Measurements from ENCODE around the gene MTNR1A. TPM values are rescaled to one million over a fixed set of nuclear protein-coding genes. Genes with fewer than 3 reads are reported as not detected.

Gene MTNR1A
- total RNA-seq, 1 donor from 2014 or later, result not detected

DNA sequence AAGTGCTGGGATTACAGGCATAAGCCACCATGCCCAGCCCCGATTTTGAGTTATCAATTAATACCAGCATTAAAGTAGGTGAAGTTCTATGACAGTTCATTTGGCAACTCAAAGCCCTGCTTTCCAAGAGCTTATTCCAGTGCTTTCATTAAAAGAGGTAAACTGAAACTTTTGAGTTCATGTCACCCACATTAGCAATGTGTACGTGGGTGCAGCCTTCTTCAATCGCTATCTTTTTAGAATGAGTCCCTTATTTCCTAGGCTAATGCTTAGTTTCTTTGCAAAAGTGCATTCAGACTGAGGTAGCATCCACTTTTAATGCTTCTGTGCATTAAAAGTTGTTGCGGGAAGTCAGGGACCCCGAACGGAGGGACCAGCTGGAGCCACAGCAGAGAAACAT lies 26.1 kb upstream of the MTNR1A start:
- no peak for DNase-seq (ENCODE audit: extremely low spot score, unreplicated experiment)
- TF ChIP-seq, protein P1, sequence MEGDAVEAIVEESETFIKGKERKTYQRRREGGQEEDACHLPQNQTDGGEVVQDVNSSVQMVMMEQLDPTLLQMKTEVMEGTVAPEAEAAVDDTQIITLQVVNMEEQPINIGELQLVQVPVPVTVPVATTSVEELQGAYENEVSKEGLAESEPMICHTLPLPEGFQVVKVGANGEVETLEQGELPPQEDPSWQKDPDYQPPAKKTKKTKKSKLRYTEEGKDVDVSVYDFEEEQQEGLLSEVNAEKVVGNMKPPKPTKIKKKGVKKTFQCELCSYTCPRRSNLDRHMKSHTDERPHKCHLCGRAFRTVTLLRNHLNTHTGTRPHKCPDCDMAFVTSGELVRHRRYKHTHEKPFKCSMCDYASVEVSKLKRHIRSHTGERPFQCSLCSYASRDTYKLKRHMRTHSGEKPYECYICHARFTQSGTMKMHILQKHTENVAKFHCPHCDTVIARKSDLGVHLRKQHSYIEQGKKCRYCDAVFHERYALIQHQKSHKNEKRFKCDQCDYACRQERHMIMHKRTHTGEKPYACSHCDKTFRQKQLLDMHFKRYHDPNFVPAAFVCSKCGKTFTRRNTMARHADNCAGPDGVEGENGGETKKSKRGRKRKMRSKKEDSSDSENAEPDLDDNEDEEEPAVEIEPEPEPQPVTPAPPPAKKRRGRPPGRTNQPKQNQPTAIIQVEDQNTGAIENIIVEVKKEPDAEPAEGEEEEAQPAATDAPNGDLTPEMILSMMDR (IDR thresholded peaks at IDR 0.05), result no peak
- Mint-ChIP-seq H3K4me1 (ENCODE audit: unreplicated experiment) (peaks cover 15% of the 10 kb centered on the region), H3K27me3 (ENCODE audit: unreplicated experiment) (no peaks in the 10 kb centered on the region), H3K36me3 (ENCODE audit: unreplicated experiment) (peaks cover 35% of the 10 kb centered on the region), H3K4me3 (ENCODE audit: unreplicated experiment) (no peak overlapping the region), H3K9me3 (ENCODE audit: unreplicated experiment) (no peaks in the 10 kb centered on the region), H3K27ac (ENCODE audit: unreplicated experiment) (no peak overlapping the region)

GRCh38 chr4:186580669-186581068 lies 25.3 kb upstream of the MTNR1A start:
- Mint-ChIP-seq H3K36me3 (ENCODE audit: unreplicated experiment) (peaks cover 29% of the 10 kb centered on the region), H3K27me3 (ENCODE audit: unreplicated experiment) (no peaks in the 10 kb centered on the region), H3K27ac (ENCODE audit: unreplicated experiment) (no peak overlapping the region), H3K9me3 (ENCODE audit: unreplicated experiment) (no peaks in the 10 kb centered on the region), H3K4me3 (ENCODE audit: unreplicated experiment) (no peak overlapping the region), H3K4me1 (ENCODE audit: unreplicated experiment) (peaks cover 8% of the 10 kb centered on the region)
- no peak for DNase-seq (ENCODE audit: extremely low spot score, unreplicated experiment)
- TF ChIP-seq, protein P1 (IDR thresholded peaks at IDR 0.05), result no peak

DNA sequence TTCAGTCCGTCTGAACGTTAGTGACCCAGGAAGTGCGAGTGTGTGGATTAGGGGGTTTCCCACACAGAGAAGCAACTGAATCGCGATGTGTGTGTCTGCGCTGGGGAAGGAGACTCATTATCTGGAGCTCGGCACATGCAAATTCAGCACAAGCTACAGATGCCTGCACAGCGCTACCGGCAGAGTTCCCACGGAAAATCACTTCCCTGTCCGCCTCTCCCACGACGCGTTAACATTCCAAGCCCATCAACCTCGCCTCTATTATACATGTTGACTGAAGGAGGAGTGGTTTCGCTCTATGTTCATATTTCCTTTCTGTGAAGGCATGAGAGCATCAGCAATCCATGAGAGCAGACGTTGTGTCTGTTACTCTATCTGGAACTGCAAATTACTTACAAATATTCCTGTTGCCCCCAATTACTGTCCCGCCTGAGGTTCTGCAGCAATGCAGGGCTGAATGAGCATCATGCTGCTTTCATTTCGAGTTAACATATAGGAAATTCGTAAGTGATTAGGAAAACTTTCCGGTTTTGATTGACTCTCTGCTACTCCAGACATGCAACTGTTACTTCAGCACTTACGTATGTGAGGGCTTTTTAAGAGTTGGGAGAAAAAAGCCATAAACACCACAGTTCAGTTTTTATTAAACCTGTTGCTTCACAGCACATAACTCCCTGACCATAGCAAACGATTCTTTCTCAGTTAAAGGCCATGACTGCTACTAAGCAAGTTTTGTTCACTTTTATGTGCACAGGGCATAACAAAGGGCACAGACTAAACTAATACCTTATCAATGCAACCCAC lies 15.0 kb upstream of the MTNR1A start:
- Mint-ChIP-seq H3K27ac (ENCODE audit: unreplicated experiment) (no peak overlapping the region), H3K9me3 (ENCODE audit: unreplicated experiment) (no peaks in the 10 kb centered on the region), H3K4me3 (ENCODE audit: unreplicated experiment) (no peak overlapping the region), H3K27me3 (ENCODE audit: unreplicated experiment) (no peaks in the 10 kb centered on the region), H3K36me3 (ENCODE audit: unreplicated experiment) (no peaks in the 10 kb centered on the region), H3K4me1 (ENCODE audit: unreplicated experiment) (no peaks in the 10 kb centered on the region)
- TF ChIP-seq, protein P1 (IDR thresholded peaks at IDR 0.05), result no peak
- no peak for DNase-seq (ENCODE audit: extremely low spot score, unreplicated experiment)

DNA sequence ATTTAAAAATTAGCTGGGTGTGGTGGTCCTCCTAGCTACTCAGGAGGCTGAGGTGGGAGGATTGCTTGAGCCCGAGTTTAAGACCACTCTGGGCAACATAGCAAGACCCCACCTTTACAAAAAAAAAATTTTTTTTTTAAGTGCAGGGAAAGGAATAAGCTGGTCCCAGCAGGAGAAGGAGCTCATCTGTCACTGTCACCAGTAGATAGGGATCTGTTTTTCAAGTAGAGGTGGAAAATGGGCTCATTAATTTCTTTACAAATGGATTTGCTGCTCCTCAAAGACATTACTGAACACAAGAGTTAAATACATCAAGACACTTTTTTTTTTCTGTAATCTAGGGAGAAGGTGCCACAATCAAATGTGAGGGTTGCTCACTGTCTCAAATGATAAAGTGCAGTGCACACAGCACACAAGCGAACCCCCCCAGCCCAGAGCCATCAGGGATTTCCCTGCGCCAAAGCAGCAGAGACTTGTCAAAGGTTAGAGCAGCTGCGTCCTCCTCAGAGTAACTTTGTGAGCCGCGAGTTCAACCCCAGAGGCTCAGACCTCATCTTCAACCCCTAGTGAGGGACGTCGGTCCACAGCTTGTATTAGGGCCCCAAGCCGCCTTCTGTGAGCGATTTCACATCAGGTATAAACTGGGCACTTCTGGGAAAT lies 14.3 kb upstream of the MTNR1A start:
- Mint-ChIP-seq H3K9me3 (ENCODE audit: unreplicated experiment) (no peaks in the 10 kb centered on the region), H3K4me3 (ENCODE audit: unreplicated experiment) (no peak overlapping the region), H3K36me3 (ENCODE audit: unreplicated experiment) (no peaks in the 10 kb centered on the region), H3K27me3 (ENCODE audit: unreplicated experiment) (no peaks in the 10 kb centered on the region), H3K27ac (ENCODE audit: unreplicated experiment) (no peak overlapping the region), H3K4me1 (ENCODE audit: unreplicated experiment) (no peaks in the 10 kb centered on the region)
- no peak for DNase-seq (ENCODE audit: extremely low spot score, unreplicated experiment)
- TF ChIP-seq, protein P1 (IDR thresholded peaks at IDR 0.05), result no peak

GRCh38 chr4:186566068-186566467 lies 10.7 kb upstream of the MTNR1A start:
- Mint-ChIP-seq H3K4me1 (ENCODE audit: unreplicated experiment) (peaks cover 2% of the 10 kb centered on the region), H3K4me3 (ENCODE audit: unreplicated experiment) (no peak overlapping the region), H3K27me3 (ENCODE audit: unreplicated experiment) (no peaks in the 10 kb centered on the region), H3K27ac (ENCODE audit: unreplicated experiment) (no peak overlapping the region), H3K9me3 (ENCODE audit: unreplicated experiment) (no peaks in the 10 kb centered on the region), H3K36me3 (ENCODE audit: unreplicated experiment) (no peaks in the 10 kb centered on the region)
- DNase-seq (ENCODE audit: extremely low spot score, unreplicated experiment), result no peak
- TF ChIP-seq, protein P1 (IDR thresholded peaks at IDR 0.05), result no peak

All from osteocyte (in vitro differentiated cells).